ENCODE data around the gene ATR.

ATR gene

DNA sequence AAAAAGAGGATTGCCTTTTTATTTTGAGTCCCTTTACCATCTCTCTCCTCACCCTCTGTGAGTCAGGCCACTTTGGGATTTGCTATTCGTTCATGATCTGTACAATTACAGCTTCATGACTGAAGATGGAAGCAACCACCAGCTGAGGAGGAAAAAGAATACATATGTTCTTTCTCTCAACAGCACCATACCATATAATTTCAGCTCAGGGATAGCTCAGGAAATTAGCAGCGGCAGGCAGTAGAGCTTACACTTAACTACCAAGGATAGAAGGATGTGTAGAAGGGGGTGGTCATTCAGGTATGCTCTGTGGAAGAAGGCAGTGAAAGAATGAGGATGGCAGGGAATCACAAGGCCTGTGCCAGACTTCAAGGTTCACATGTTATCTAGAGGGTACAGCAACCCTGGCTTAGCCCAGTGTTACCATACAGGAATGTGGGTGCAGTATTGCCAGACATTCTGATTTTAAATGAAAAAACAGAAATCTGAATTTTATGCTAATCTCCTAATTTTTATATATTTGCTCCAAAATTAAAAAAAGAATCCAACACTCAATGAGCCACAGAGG is 35.6 kb upstream of the ATR start:
- no peak for DNase-seq
- H3K27me3 ChIP-seq (ENCODE audit: insufficient read depth, low read length), result no peaks in the 10 kb centered on the region
- no peak overlapping the region for H4K91ac ChIP-seq (ENCODE audit: low read depth, low read length)
- WGBS (ENCODE audit: extremely low coverage, insufficient coverage, insufficient read length), result no CpG with 5 or more reads among the region's 2 CpGs
- H4K12ac ChIP-seq (ENCODE audit: low read depth, low read length), result no peak overlapping the region
- no peak overlapping the region for H3K18ac ChIP-seq (ENCODE audit: low read length)
- no peak overlapping the region for H3K4me3 ChIP-seq (ENCODE audit: low read depth, low read length)
- H3K14ac ChIP-seq (ENCODE audit: low read length), result no peak overlapping the region
- no peaks in the 10 kb centered on the region for H3K36me3 ChIP-seq (ENCODE audit: control insufficient read depth in 1 of 2, insufficient read depth in 2 of 2, low read length in 2 of 2)
- no peak overlapping the region for H2BK12ac ChIP-seq (ENCODE audit: low read length)
- no peaks in the 10 kb centered on the region for H3K79me2 ChIP-seq (ENCODE audit: control insufficient read depth, insufficient read depth, low read length, poor library complexity)
- H3K79me1 ChIP-seq (ENCODE audit: low read length), result no peaks in the 10 kb centered on the region
- H4K8ac ChIP-seq (ENCODE audit: low read depth, low read length), result no peak overlapping the region
- H3K4me2 ChIP-seq (ENCODE audit: low read length), result no peak overlapping the region
- no peak overlapping the region for H2BK5ac ChIP-seq (ENCODE audit: low read depth, low read length, poor library complexity)
- no peak overlapping the region for H3K27ac ChIP-seq (ENCODE audit: low read depth, low read length)
- no peak overlapping the region for H3K4ac ChIP-seq (ENCODE audit: low read depth, low read length)
- no peak overlapping the region for H2AK5ac ChIP-seq (ENCODE audit: low read length)
- H2BK120ac ChIP-seq (ENCODE audit: insufficient read depth, low read length, poor library complexity), result no peak overlapping the region
- no peak overlapping the region for H2AFZ ChIP-seq (ENCODE audit: insufficient read depth, low read length, poor library complexity)
- no peak overlapping the region for H3K23ac ChIP-seq (ENCODE audit: low read length)
- H3K9ac ChIP-seq (ENCODE audit: low read length), result no peak overlapping the region
- H3K9me3 ChIP-seq (ENCODE audit: insufficient read depth, low read depth, low read length), result no peaks in the 10 kb centered on the region
- peaks cover 0 to 2% of the 10 kb centered on the region in 2 experiments for H3K4me1 ChIP-seq (ENCODE audit: control insufficient read depth in 1 of 2, insufficient read depth in 2 of 2, low read length in 2 of 2)

GRCh38 chr3:142613491-142613890 is 35.0 kb upstream of the ATR start:
- H3K9ac ChIP-seq (ENCODE audit: low read length), result no peak overlapping the region
- H2AFZ ChIP-seq (ENCODE audit: insufficient read depth, low read length, poor library complexity), result no peak overlapping the region
- no CpG with 5 or more reads among the region's 1 CpG for WGBS (ENCODE audit: extremely low coverage, insufficient coverage, insufficient read length)
- no peak overlapping the region for H2BK120ac ChIP-seq (ENCODE audit: insufficient read depth, low read length, poor library complexity)
- H3K18ac ChIP-seq (ENCODE audit: low read length), result no peak overlapping the region
- H3K4ac ChIP-seq (ENCODE audit: low read depth, low read length), result no peak overlapping the region
- no peaks in the 10 kb centered on the region for H3K79me1 ChIP-seq (ENCODE audit: low read length)
- H3K27ac ChIP-seq (ENCODE audit: low read depth, low read length), result no peak overlapping the region
- H3K4me1 ChIP-seq (ENCODE audit: control insufficient read depth in 1 of 2, insufficient read depth in 2 of 2, low read length in 2 of 2), result peaks cover 0 to 2% of the 10 kb centered on the region in 2 experiments
- no peak overlapping the region for H2BK5ac ChIP-seq (ENCODE audit: low read depth, low read length, poor library complexity)
- no peak overlapping the region for H2AK5ac ChIP-seq (ENCODE audit: low read length)
- no peaks in the 10 kb centered on the region for H3K9me3 ChIP-seq (ENCODE audit: insufficient read depth, low read depth, low read length)
- H3K4me3 ChIP-seq (ENCODE audit: low read depth, low read length), result no peak overlapping the region
- DNase-seq, result no peak
- no peaks in the 10 kb centered on the region for H3K79me2 ChIP-seq (ENCODE audit: control insufficient read depth, insufficient read depth, low read length, poor library complexity)
- no peak overlapping the region for H3K23ac ChIP-seq (ENCODE audit: low read length)
- H2BK12ac ChIP-seq (ENCODE audit: low read length), result no peak overlapping the region
- no peak overlapping the region for H3K14ac ChIP-seq (ENCODE audit: low read length)
- H3K36me3 ChIP-seq (ENCODE audit: control insufficient read depth in 1 of 2, insufficient read depth in 2 of 2, low read length in 2 of 2), result no peaks in the 10 kb centered on the region
- no peak overlapping the region for H4K8ac ChIP-seq (ENCODE audit: low read depth, low read length)
- no peak overlapping the region for H3K4me2 ChIP-seq (ENCODE audit: low read length)
- H4K12ac ChIP-seq (ENCODE audit: low read depth, low read length), result no peak overlapping the region
- H3K27me3 ChIP-seq (ENCODE audit: insufficient read depth, low read length), result no peaks in the 10 kb centered on the region
- no peak overlapping the region for H4K91ac ChIP-seq (ENCODE audit: low read depth, low read length)

- Histone ChIP-seq H3K14ac (ENCODE audit: low read length) (no peak overlapping the region), H3K4me1 (ENCODE audit: control insufficient read depth in 1 of 2, insufficient read depth in 2 of 2, low read length in 2 of 2) (peaks cover 0 to 4% of the 10 kb centered on the region in 2 experiments), H2BK5ac (ENCODE audit: low read depth, low read length, poor library complexity) (no peak overlapping the region), H3K27me3 (ENCODE audit: insufficient read depth, low read length) (no peaks in the 10 kb centered on the region), H3K79me2 (ENCODE audit: control insufficient read depth, insufficient read depth, low read length, poor library complexity) (no peaks in the 10 kb centered on the region), H3K4ac (ENCODE audit: low read depth, low read length) (no peak overlapping the region), H3K79me1 (ENCODE audit: low read length) (no peaks in the 10 kb centered on the region), H4K91ac (ENCODE audit: low read depth, low read length) (no peak overlapping the region), H3K4me2 (ENCODE audit: low read length) (no peak overlapping the region), H3K4me3 (ENCODE audit: low read depth, low read length) (no peak overlapping the region), H4K12ac (ENCODE audit: low read depth, low read length) (no peak overlapping the region), H3K18ac (ENCODE audit: low read length) (no peak overlapping the region), H2BK12ac (ENCODE audit: low read length) (no peak overlapping the region), H3K23ac (ENCODE audit: low read length) (no peak overlapping the region), H4K8ac (ENCODE audit: low read depth, low read length) (no peak overlapping the region), H2BK120ac (ENCODE audit: insufficient read depth, low read length, poor library complexity) (no peak overlapping the region), H3K9me3 (ENCODE audit: insufficient read depth, low read depth, low read length) (no peaks in the 10 kb centered on the region), H2AK5ac (ENCODE audit: low read length) (no peak overlapping the region), H3K36me3 (ENCODE audit: control insufficient read depth in 1 of 2, insufficient read depth in 2 of 2, low read length in 2 of 2) (no peaks in the 10 kb centered on the region), H2AFZ (ENCODE audit: insufficient read depth, low read length, poor library complexity) (no peak overlapping the region), H3K9ac (ENCODE audit: low read length) (no peak overlapping the region), H3K27ac (ENCODE audit: low read depth, low read length) (no peak overlapping the region)
- WGBS (ENCODE audit: extremely low coverage, insufficient coverage, insufficient read length), result no CpG with 5 or more reads among the region's 1 CpG
- peak; percentile 59 to 79 for DNase-seq
Observed at GRCh38 chr3:142611206-142611605, 32.7 kb upstream of the ATR start.

DNA sequence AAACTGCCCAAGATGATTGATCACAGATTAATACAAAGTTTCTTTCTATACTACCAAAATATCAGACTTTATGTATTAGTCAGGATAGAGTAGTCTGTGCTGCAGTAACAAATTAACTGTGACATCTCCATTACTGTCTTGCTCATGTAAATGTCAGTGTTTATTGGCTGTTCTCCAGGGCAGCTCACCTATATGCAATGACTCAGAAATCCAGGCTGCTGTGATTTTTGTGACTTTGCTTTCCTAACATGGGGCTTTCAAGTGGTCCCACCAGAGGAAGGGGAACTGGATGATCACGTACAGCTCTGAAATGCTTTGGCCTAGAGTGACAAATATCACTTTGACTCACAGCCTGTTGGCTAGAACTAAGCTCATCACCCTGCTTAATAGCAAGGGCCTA is 30.6 kb upstream of the ATR start:
- no peaks in the 10 kb centered on the region for H3K79me2 ChIP-seq (ENCODE audit: control insufficient read depth, insufficient read depth, low read length, poor library complexity)
- no peak overlapping the region for H3K4me3 ChIP-seq (ENCODE audit: low read depth, low read length)
- no peak overlapping the region for H2BK12ac ChIP-seq (ENCODE audit: low read length)
- H3K4ac ChIP-seq (ENCODE audit: low read depth, low read length), result no peak overlapping the region
- no peak overlapping the region for H4K12ac ChIP-seq (ENCODE audit: low read depth, low read length)
- no peaks in the 10 kb centered on the region for H3K9me3 ChIP-seq (ENCODE audit: insufficient read depth, low read depth, low read length)
- no peak overlapping the region for H3K14ac ChIP-seq (ENCODE audit: low read length)
- no peaks in the 10 kb centered on the region for H3K27me3 ChIP-seq (ENCODE audit: insufficient read depth, low read length)
- H3K36me3 ChIP-seq (ENCODE audit: control insufficient read depth in 1 of 2, insufficient read depth in 2 of 2, low read length in 2 of 2), result no peaks in the 10 kb centered on the region
- no peak overlapping the region for H4K8ac ChIP-seq (ENCODE audit: low read depth, low read length)
- peaks cover 0 to 2% of the 10 kb centered on the region in 2 experiments for H3K4me1 ChIP-seq (ENCODE audit: control insufficient read depth in 1 of 2, insufficient read depth in 2 of 2, low read length in 2 of 2)
- no peak overlapping the region for H2AFZ ChIP-seq (ENCODE audit: insufficient read depth, low read length, poor library complexity)
- no peak overlapping the region for H3K23ac ChIP-seq (ENCODE audit: low read length)
- no peak overlapping the region for H3K4me2 ChIP-seq (ENCODE audit: low read length)
- no peak overlapping the region for H4K91ac ChIP-seq (ENCODE audit: low read depth, low read length)
- no peak overlapping the region for H3K9ac ChIP-seq (ENCODE audit: low read length)
- H2AK5ac ChIP-seq (ENCODE audit: low read length), result no peak overlapping the region
- WGBS (ENCODE audit: extremely low coverage, insufficient coverage, insufficient read length), result no CpG with 5 or more reads among the region's 1 CpG
- no peak overlapping the region for H2BK120ac ChIP-seq (ENCODE audit: insufficient read depth, low read length, poor library complexity)
- no peak overlapping the region for H2BK5ac ChIP-seq (ENCODE audit: low read depth, low read length, poor library complexity)
- DNase-seq, result no peak
- no peak overlapping the region for H3K18ac ChIP-seq (ENCODE audit: low read length)
- no peak overlapping the region for H3K27ac ChIP-seq (ENCODE audit: low read depth, low read length)
- no peaks in the 10 kb centered on the region for H3K79me1 ChIP-seq (ENCODE audit: low read length)

Data from trophoblast cell (in vitro differentiated cells and primary cell).